Activated T-cell treated with anti-CD3 and anti-CD28 coated beads for 1 hour (primary cell): ENCODE results near the gene FOXP1.
"Not testable (repeated sequence)": the region's sequence is repeated elsewhere in the genome, so short reads cannot be mapped to it uniquely, and the experiment has no call there.

Source experiments
- DNase-seq: peaks from one replicate; pipeline ENCODE4 v3.0.0-alpha.2; 2020; ENCODE audit warnings: low read depth

Gene FOXP1

DNA sequence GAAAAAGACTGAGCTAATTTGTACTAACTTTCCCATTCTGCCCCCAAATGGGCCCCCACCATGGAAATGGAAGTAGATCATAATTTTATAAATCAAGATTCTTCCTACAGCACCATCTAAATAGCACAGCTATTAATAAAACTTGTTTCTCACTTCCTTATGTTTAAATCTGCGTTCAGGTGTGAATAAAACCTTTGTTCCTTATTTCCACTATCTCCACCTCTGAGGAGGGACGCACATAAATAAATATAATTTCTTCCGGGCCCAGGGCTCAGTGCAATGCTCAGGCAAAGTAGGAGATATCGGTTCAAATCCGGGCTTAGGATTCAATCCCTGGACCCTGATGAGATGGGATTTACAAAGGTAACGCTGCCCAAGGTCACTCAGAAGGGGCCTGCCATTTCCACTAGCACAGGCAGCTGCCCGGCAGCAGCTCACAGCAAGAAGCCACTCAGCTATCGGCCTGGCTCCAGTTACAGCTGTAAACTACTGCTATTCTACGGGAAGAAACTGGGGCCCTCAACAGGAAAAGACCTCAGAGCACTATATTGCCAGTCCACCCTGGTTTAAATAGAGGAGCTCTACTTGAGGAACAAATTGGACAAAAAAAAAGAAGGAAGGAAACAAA is 52.5 kb downstream of the FOXP1 start:
- DNase-seq, result no peak

DNA sequence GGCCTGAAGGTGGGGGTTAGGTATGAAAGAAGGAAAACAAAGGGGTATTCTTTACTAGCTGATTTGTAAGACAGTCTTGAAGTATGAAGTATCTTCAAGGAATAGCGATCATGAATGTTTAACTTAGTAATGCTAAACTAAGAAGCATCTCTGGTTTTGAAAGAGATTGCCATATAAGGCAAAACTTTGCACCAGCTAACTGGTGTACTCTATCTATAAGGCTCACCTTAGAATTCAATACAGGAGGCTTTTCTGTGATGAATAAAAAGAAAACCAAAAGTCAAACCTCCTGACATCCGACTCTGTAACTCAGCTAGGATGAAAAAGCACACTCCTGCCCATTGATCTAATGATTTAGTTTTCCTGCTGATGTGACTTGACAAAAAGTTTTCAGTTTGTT is 54.7 kb downstream of the FOXP1 start:
- no peak for DNase-seq

DNA sequence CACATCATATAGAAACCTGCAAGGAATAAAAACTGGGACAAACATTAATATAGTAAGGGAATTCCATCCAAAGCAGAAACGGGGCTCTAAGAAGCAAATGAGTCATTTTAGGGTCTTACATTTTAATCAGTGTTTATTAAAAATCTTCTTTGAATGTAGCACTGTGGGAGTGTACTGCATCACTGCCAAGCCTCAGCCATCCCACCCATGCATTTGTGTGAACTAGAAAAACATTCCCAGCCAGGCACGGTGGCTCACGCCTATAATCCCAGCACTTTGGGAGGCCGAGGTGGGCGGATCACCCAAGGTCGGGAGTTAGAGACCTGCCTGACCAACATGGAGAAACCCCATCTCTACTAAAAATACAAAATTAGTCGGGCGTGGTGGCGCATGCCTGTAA is 57.1 kb downstream of the FOXP1 start:
- DNase-seq, result not testable (repeated sequence)

DNA sequence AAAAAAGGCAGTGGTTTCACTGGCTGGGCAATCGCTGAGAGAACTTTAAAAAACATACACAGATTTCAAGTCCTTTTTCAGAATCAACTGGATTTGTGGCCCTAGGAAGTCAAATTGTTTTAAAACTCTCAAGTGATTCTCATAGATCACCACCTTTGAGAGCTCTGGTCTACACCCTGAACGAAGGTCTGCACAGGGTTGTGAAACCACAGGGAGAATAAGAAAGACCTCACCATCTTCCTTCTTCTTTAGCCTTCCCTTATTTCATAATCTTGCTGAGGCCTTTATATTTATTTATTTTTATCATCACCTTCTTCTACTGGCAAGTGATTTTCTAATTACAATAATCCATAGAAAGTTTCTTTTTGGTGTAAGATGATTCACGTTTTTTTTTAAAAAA is 58.1 kb downstream of the FOXP1 start:
- DNase-seq, result no peak

DNA sequence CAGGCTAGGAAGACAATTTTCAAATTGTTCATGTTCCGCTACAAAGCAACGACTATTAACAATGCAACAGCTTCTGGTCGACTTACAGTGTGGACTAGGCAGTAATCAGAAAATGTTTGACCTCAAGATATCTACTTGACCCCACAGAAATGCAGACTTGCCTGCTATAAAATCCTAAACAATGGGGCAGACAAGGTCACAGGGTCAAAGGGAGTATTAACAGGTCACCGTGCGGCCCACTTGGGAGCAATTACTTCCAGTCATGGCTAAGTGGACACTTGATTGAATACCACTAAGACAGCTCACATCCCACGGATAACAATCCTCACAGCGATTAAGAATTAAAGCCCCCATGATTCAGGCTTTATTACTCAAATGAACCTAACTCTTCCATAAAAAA is 58.9 kb downstream of the FOXP1 start:
- no peak for DNase-seq

DNA sequence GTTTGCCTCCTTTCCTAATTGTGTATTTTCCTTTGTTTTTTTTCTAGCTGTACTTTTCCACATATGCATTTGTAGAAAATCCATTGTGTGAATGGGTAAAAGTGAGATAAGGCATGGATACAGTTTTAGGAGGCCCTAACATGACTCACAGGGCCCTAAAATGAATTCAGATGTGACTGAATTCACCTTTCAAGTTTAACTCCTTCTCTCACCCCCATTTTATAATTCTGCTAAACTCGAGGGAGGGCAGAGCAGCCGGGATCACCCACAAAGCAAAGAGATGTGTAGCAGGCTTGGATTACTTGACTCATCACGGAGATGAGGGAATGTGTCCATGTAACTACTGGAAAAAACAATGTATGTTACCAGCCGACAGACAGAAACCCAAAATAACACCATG is 59.9 kb downstream of the FOXP1 start:
- no peak for DNase-seq

DNA sequence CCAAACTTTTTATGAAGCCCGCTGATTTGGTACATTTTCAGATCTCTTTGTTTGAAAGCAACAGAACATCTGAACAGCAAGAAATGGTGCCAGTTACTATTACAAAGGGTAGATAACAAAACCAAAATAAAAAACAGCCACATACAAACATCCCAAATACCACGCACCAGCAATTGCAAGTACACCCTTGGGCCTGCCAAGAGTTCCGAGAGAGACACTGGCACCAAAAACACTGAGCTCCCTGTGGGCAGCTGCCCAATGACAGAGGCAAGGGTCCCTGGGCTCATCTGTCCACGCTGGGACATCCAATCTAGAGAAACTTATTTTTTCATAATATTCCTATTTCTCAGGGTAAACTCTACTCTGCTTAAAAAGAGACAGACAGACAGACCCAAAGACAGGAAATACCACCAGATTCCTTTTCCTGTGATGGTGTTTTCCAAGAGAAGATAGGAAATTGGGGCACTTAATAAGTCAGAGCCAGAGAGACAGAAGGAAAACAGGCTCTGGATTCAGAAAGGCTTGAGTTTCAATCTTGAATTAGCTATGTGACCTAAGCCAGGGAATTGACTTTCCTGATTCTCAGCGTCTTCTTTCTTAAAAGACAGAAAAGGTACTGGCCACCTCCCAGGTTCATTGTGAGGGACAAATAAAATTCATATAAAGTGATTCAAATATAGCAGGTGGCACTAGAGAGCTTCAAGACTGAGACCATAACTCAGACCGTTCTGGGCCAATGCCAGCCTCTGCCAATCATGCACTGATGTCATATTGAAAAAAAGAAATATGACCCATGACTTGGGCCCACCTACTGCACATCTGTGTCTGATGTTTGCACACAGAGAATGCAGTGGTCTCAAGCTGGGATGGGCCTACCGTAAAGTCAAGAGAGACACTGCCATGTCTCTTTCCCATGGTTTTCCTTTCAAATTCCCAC is 61.3 kb downstream of the FOXP1 start:
- DNase-seq, result no peak

DNA sequence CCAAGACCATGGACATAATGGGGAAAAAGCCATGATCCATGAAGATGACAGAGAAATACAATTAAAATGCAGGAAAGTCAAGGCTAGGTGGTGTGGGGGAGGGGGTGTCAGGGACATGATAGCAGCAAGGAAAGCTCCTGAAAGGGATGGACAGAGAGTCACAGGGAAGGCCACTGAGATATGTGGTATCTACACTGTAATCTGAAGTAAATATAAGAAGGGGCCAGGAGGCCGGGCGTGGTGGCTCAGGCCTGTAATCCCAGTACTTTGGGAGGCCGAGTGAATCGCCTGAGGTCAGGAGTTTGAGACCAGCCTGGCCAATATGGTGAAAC is 62.5 kb downstream of the FOXP1 start:
- DNase-seq, result no peak

DNA sequence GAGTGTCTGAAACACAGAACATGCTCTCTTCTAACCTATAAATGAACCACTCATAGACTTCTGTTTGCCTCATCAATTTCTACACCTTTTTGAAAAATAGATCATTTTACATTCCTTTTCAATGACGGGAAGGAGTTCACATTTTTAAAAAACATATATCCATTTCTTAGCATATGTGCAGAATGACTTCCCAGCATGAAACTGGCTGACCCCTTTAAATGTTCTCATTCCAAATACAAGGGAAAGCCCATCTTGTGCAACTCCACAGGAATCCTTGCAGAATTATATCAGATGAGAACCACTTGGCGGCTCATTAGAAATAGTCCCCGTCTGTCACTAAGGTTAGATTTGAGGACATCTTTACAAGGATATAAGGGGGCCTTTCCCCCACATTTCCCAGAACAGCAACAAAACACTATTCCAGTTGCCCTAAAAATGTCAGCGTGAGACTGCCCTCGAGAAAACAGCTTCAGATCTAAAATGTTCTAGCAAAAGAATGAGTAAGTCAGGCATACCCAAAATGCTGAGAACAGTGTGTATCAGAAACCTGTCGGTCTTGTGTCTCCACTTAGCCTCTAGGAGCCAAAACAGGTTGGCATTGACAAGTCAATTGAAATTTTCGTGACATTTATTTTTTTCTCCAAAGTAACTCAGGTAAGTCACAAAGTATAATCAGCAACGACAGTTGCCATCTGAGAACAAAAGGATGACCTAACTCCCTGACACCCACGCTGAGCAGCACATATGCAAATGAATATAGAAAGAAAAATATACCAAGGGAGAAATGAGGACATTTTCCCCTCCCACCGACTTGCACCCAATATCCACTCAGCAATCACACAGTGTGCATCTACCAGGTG is 63.1 kb downstream of the FOXP1 start:
- no peak for DNase-seq

DNA sequence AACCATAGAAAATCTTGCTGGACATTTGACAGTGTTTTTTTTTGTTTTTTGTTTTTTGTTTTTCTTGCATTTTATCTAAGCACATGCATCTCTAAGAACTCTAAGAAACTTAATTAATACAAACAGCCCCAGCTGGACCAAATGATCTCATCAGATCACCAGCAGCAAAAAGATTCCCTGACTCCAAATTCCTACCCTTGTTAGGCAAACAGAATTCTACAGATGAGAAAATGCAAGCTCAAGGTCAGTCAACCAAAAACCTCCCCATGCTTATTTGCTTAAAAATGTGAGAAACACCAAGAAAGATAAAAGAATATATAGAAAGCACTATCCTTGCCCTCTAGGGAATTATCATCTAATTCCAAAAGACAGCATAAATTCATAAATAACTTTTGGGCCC is 65.4 kb downstream of the FOXP1 start:
- DNase-seq, result no peak

DNA sequence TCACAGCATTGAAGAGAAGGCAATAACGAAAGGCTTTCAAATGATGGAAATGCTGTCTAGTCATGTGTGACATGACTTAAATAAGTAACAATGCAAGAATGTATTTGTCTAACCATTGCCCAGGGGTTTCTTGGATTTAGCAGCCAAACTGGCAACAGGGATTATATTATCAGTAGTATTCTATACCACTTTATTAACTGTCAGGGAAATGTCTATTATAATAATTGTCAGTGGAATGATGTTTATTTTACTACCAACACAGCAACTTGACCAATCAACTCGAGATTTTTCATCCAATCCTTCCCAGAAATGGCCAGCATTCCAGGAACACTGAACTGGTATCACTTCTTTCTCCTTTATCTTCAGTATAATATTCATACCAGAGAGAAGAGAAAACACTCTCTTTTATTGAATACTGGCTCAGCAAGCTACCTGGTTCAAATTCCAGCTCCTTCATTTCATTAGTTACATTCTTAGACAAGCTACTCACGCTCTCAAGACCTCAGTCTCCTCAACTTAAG is 66.2 kb downstream of the FOXP1 start:
- DNase-seq, result no peak

DNA sequence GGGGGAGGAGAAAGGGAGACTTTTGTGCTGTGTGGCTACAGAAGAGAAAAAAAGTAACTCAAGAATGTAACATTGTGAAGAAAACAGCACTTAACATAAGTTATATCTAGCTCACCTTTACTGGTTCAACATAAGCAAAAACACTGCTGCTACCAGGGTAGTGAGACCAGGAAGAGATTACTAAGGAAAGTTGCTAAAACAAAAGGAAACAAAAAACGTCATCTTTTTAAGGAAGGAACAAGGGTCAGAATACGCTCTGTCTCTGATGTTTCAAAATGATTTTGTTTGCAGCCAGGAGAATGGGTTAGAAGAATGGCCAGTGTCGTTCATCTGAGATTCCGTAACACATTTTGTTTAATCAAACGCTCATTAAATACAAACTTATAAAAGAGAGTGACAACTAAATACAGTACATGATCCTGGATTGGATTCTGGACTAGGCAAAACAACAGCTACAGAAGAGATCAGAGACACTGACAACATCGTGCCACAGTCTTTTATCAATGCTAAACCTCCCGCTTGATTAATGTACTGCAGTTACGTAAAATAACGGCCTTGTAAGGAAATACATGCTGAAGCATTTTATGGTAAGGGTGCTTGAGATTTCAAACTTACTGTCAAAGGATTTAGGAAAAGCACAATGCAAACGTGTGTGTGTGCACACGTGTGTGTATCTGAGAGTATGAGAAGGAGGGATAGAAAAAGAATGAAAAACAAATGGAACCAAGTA is 67.7 kb downstream of the FOXP1 start:
- no peak for DNase-seq

DNA sequence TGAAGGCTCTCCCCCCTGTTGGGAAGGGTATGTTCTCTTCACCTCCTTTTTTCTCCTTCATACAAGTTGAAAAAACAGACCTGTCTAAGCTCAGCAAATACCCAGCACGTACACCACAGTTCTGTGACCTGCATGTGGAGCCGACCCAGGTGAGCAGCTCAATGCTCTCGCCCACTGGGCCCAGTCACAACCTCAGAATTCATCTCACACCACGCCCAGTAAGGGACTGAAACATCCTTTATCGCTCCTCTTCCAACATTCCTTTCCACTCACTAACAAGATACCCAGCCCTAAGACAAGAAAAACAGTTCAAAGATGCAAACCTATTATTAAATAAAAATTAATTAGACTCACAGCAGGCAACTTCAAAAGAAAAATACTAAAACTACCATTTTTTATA is 68.9 kb downstream of the FOXP1 start:
- no peak for DNase-seq

DNA sequence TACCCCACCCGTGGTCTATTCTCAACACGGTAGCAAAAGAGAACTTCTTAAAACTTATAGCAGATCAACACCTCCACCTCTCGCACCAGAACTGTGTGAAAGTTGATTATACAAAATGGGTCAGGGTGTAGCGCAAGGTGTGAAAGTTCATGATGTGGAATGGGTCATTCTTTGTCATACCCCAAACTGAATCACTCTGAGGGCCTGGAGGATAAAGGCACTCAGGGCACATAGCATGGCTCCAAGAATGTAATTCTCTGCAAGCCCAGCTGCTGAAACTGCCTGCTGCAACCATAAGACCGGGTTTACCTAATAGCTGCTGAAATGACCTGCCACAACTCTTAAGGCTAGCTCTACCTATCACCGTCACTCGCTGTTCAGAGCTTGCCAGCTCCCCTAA is 70.0 kb downstream of the FOXP1 start:
- no peak for DNase-seq

DNA sequence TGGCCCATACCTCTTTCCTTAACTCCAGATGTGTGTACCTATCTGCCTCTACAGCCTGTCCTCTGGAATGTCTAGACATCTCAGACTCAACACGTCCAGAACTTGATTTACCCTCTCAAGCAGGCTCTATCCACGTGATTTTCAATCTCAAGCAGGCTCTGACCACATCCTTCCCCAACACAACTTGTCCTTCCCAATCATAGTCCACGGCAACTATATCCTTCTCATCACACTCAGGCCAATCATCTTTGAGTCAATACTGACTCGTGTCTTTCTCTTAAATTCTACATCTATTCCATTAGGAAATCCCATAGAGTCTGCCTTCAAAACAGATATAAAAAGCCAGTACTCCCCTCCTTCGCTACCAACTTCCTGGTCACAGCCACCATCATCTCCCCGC is 70.4 kb downstream of the FOXP1 start:
- DNase-seq, result no peak

DNA sequence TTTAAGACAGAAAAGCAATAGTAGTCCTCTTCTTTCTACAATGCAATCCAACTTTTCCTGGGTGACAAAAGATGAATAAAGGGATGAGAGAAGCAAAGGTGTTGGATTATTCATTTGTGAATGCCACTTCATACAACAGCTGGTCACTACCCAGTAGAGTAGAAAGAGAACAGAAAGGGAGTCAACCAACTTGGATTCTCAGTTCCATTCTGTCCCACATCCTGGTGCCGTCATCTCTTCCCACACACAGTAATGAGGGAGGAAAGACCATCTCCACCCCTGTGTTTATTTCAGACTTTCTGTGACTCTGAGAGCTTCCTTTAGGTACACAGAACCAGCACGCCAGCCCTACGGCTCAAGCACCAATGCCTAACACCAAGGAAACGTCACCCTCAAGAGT is 71.0 kb downstream of the FOXP1 start:
- DNase-seq, result no peak

DNA sequence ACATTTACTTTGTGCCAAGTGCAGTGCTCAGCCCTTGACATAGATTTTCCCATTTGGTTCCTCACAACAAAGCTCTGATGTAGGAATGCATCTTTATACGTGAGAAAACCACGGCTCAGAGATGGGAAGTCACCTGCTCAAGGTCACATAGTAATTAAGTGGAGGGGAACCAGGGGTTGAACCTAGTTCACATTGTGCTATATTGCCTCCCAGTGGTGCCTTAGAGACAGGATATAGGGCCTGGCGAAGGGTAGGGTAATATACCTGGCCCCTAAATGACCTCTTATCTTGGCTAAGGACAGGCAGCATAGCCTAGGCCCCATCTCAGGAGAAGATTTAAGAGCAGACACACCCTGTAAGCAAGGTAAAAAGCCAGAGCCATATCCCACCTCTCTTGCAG is 71.5 kb downstream of the FOXP1 start:
- peak; percentile 17 for DNase-seq

DNA sequence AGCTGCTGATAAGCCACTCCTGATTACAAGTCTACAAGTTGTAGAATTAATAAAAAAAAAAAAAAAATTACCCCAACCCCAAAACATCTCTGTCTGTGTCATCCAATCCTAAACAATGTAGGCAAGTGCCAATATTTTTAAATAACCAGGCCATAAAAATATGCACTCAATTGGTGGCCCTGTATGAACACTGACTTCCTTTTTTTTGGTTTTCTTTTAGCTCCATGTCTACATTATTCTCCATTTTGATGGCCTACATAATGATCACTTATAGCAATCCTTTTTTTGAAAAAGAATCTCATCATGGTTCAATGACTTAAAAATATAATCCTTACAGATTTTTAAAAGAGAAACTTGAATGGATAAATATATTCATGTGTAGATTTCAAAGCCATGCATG is 72.1 kb downstream of the FOXP1 start:
- no peak for DNase-seq

DNA sequence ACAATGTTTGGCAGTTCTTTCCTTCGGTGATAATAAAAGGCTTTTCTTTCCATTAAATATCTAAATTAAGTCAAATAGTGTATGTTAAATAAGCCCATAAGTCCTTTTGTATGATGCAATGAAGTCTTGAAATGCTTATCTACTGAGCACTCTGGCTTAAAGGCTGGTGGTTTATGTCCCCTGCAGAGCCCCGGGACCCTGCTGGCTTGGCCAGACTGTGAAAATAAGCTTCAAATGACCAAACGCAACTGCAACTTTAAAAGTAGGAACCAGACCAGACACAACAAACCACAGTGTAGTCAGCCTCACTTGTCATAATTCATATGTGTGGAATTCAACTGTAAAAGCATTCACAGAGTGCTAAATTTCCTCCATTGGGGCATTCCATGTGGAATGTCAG is 72.5 kb downstream of the FOXP1 start:
- DNase-seq, result no peak

DNA sequence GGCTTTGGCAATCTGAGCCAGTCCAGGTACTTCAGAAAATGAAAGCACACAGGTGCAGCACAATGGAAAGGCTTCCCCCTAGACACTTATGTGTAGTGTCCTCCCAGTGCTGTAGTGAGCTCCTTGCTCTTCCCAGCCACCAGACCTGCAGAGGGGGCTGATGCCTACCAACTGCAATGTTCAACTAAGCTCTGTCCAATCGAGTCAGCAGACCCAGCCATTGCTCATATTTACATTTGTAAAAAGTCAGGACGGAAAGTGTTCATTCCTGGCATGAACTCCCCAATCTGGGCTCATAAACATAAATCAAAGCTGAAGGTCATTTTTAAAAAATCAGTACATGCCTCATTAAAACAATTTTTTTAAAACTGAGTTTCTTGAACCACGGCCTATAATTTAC is 73.0 kb downstream of the FOXP1 start:
- no peak for DNase-seq

DNA sequence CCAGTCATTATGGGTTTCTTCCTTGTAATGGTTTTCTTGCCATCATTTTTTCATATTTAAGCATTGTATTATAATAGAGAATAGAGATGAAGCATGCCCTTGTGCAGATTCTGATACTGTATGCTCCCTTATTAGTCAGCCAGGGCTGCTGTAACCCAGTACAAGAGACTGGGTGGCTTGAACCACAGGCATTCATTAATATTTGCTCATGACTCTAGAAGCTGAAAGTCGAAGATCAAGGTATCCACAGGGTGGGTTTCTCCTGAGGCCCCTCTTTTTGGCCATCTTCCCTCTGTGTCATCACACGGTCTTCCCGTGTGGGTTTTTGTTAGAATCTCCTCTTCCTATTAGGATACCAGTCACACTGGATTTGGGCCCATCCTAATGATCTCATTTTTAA is 74.5 kb downstream of the FOXP1 start:
- no peak for DNase-seq

DNA sequence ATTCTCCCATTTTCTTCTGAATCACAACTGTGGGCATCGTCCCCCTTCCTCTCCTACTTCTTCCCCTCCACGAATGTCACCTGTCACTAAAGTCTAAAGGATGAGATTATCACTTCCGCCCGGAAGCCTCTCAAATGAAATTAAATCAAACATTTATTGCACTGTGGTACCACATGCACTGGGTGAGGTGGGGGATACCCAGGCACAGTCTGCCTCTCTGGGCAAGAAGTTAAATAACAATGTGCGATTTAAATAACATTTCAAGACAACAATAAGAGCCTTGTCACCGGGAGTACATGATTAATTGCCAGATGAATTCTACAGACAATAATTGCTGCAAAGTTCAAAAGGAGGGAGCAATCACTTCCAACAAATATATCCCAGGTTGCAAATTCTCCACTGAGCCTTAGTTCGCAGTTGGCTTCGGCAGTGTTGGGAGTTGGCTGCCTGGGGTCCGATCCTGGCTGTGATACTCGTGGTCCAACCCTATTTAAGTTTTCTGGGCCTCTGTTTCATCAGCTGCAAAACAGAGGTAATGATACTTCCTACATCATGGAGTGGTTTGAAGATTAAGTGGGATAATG is 77.7 kb downstream of the FOXP1 start:
- no peak for DNase-seq
